NCI-H128 (cell line): ENCODE results near the gene ITGAL.
"Not testable (repeated sequence)": the region's sequence is repeated elsewhere in the genome, so short reads cannot be mapped to it uniquely, and the experiment has no call there.

Source experiments
- DNase-seq: peaks from one replicate; lab custom pipeline; 2025; ENCODE audit not compliant: unreplicated experiment; lab: John Stamatoyannopoulos, UW

Gene ITGAL

GRCh38 chr16:30472328-30472942 lies at the start of gene ITGAL:
TSS of gene ITGAL (plus strand) at chr16:30472742. CDS start at chr16:30472838, 96 bp downstream.
- DNase-seq = no peak

DNA sequence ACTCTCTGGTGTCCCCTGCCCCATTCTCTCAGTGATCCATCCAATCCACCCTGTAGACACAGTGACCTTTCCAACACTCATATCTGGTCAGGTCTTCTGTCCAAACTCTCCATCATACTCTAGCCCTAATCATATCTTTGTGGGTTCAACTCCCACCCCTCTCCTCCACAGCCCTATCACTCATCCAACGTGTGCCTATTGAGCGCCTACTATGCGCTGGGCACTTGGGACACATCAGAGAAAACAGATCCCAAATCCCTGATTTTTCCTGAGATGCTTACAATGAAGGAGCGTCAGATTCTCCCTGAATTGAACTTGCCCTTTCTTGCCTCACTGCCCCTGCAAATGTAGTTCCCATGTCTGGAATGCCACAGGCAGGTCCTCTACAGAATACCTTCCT lies 44.5 kb upstream of the ITGAL start:
- DNase-seq = no peak

GRCh38 chr16:30429418-30429677 lies 43.2 kb upstream of the ITGAL start:
- DNase-seq = no peak

GRCh38 chr16:30429678-30430427 lies 42.7 kb upstream of the ITGAL start, which contains the start of gene DCTPP1:
TSS of gene DCTPP1 (minus strand) at chr16:30430030. CDS start at chr16:30429980, 50 bp downstream.
- DNase-seq = peak; percentile 97

DNA sequence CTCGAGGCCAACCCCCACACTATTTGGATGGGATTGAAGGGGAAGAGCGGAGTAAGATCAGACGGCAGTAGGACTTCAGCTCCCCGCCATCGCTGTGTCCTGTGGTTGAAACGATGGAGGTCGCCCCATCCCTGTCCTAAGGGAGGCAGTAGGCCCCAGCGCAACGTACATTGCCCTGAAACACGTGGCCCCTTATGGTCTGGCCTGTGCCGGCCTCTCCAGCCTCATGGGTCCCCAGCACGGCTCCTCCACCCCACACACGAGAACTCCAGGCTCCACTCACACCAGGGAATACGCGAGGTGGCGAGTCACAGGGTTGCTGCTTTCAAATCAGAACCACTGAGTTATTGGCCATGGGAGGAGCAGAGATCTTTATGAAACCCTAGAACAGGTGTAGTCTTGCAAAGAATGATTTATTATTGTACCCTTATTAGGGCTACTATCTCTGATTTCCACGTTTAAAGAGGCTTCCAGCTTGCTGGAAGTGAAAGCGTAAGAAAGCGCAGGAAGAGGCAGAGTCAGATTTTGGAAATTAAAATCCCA lies 42.0 kb upstream of the ITGAL start:
- DNase-seq = no peak

DNA sequence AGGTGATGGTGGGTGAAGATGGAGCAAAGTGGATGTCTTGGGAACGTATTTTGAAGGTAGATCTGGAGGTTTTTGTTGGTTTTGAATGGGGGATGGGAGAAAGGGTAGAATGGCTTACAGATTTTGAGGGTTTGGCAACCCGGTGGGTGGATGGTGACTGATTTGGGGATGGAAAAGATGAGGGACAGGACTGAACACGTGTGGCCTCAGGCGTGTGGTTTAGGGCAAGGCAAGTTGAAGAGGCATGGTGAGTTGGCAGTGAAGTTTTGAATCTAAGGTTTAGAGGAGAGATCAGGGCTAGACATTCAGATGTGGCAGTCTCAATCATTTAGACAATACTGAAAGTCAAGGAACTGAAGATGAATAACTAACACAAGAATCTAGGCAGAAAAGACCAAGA lies 37.7 kb upstream of the ITGAL start:
- DNase-seq = no peak

DNA sequence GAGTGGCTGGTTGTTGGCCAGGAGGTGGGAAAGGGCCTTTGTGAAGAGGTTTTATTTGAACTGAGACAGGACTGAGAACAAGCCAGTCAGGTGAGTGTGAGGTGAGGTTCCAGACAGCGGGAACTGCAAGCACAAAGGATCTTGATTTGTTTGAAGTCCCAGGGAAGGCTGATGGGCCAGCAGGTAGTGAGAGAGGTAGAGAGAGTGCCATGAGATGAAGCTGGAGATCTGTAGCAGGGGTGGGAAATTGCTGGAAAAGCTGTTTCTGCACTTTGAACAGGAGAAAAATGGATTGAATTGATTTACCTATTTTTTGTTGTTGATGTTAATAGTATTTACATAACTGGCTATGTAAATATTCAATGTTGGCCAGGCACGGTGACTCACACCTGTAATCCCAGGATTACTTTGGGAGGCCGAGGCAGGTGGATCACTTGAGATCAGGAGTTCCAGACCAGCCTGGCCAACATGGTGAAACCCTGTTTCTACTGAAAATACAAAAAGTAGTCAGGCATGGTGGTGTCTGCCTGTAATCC lies 35.0 kb upstream of the ITGAL start:
- DNase-seq = no peak

GRCh38 chr16:30438835-30439234 lies 33.7 kb upstream of the ITGAL start:
- no peak for DNase-seq

GRCh38 chr16:30439720-30440348 lies 32.7 kb upstream of the ITGAL start:
- DNase-seq = no peak

DNA sequence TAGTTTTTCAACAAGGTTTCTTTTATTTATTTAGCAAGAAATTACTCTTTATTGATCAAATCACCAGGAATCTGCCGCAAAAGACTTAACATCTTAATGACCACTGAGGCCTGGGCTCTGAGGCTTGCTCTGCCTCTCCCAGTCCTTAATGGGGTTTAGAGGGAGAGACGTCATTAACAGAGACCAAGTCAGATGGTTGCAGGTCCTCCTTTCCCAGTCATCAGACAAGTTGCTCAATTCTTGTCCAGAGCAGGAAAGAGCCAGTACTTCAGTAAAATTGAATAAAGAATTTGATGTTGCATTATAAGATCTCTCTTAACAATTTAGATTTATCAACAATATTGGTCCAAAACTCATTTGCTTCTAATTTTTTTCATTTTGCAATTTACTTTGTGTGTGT lies 28.9 kb upstream of the ITGAL start:
- no peak for DNase-seq

GRCh38 chr16:30444231-30445148 lies 28.1 kb upstream of the ITGAL start:
- no peak for DNase-seq

DNA sequence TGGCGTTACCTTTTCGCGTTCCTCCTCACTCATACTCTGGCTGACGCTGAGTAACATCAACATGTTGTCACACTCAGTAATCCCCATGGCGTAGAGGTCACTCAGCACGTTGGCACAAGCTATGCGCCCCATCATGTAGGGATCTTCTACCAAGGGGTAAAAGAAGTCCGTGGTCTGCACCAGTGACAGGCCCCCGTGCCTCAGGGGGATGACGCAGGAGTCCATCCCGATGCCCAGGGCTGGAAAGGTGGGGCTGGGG lies 27.5 kb upstream of the ITGAL start:
- DNase-seq = no peak

DNA sequence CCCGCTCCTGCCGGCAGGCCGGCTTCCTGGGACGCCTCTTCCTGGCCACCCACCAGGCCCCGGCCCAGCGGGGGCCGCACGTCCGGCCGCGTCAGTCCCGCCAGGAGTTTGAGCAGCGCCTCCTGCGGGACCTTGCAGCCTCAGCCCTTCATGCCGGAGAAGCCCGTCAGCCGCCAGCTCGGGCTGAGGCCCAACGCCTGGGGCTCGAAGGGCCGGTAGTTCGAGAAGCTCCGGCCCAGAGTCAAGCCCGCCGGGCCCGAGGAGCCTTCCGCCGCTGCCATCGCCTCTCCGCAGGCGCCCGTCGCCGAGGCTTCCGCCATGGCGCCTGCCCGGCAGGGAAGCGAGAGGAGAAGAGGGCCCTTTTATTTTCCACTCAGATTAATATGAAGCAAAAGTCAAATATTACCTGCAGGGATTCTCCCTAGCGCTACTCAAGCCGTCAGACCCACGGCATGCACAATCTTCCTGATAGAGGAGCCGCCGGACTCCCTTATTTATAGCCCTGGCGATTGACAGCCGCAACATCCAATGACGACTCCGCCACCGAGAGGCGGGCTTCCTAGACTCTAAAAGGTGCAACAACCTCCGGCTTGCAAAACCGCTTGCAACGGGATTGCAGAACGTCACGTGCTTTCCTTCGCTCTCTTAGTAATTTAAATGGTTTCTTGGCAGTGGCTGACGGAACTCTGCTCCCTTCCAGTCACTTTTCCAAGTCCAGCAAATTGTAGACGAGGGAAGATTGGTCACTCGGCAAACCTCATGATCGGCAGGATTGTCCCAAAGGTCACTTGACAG lies 26.9 kb upstream of the ITGAL start, which contains the start of gene SEPHS2:
Gene SEPHS2 (minus strand): TSS at position 467 of the 795 bp plus-strand sequence. CDS start 147 bp downstream, at position 320.
- peak; percentile 91 for DNase-seq

DNA sequence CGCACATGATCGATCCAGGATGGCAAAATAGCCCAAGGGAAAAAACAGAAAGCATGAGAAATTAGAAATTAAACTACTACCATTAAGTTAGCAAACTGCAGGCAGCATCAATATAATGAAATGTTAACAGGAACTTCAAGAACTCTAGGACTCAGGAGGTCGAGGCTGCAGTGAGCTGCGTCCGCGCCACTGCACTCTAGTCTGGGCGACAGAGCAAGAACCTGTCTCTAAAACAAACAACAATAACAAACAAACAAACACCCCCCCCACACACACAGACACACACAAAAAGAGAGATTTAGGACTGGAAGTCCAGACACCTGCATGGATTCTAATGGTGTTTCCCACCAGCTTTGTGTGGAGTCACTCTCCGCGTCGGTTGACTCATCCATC lies 26.3 kb upstream of the ITGAL start:
- no peak for DNase-seq

DNA sequence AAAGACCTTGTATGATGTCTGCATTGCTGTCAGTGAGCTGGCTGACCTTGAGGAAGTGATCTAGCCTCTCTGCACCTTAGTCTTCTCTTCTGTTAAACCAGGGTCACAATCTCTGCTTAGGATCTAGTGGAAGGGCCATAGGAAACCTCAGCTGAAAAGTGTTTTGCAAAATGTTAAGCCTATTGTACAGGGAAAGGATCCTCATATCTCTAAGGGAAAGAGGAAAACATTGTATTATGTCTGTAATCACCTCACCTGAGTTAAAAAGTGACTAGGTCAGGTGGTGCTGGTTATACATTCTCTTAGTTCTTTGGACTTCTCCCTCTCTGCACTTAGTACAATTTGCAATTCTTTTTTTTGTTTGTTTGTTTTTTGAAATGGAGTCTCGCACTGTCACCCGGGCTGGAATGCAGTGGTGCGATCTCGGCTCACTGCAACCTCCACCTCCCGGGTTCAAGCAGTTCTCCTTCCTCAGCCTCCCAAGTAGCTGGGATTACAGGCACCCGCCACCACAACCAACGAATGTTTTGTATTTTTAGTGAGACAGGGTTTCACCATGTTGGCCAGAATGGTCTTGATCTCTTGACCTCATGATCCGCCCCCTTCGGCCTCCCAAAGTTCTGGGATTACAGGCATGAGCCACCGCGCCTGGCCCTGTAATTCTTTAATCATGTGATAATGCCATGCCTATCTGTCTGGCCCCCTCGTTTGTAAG lies 24.9 kb upstream of the ITGAL start:
- no peak for DNase-seq

DNA sequence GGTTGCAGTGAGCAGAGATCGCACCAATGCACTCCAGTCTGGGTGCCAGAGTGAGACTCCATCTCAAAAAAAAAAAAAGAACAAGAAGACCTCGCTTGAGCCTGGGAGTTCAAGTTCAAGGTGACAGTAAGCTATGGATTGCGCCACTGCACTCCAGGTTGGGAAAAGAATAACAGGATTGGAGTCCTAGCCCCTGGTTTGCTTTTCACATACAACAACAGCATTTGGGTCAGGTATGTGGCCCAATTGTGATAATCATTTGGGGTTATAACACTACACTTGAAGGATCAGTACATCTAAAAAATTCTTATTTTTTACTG lies 23.5 kb upstream of the ITGAL start:
- DNase-seq = no peak

- not testable (repeated sequence) for DNase-seq
Measured at GRCh38 chr16:30452709-30453580, 19.6 kb upstream of the ITGAL start.

DNA sequence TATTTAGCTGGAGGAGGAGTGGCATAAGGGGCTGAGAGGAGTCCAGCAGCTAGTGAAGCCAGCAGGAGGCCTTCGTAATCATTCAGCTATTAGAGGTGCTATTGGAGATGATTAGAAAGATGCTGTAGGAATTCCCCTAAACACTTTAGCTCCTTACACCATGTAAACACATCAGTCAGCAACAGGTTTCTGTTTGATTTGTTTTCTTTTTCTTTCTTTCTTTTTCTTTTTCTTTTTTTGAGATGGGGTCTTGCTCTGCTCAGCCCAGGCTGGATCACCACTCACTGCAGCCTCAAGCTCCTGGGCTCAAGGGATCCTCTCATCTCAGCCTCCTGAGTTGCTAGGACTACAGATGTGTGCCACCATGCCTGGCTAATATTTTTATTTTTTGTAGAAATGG lies 16.2 kb upstream of the ITGAL start:
- no peak for DNase-seq

- DNase-seq = no peak
Measured at GRCh38 chr16:30457256-30457655, 15.3 kb upstream of the ITGAL start.
